Adrenal gland (tissue), 12 donors: ENCODE results near the gene CYB5D1. TPM values are rescaled to one million over a fixed set of nuclear protein-coding genes. Genes with fewer than 3 reads are reported as not detected.

Experiments used
- DNase-seq, 7 donors: peaks; one replicate each; pipeline ENCODE4 v3.0.0-alpha.2; 2019 to 2020
- H3K27ac ChIP-seq, 5 donors: fragments of 200-600 bp; sonication (generic) in 4 of 5; 1 replicate in 3 of 5; 2 replicates in 2 of 5; pipeline versions ENCODE4 v1.5.1 to v1.8.0; 2016 to 2020; ENCODE audit warnings: mild to moderate bottlenecking in 1 of 5
- H3K27me3 ChIP-seq: fragments of 200-600 bp; 2 replicates; pipeline ENCODE4 v1.8.0; 2021
- H3K36me3 ChIP-seq, 2 donors: fragments of 200-600 bp; replicated peaks in 1 of 2; 1 replicate in 1 of 2; 2 replicates in 1 of 2; pipeline versions ENCODE4 v1.5.1 to v1.8.0; 2018 to 2022
- H3K4me1 ChIP-seq, 2 donors: fragments of 200-600 bp; replicated peaks in 1 of 2; 1 replicate in 1 of 2; 2 replicates in 1 of 2; pipeline versions ENCODE4 v1.5.1 to v1.8.0; 2018 to 2021
- H3K4me3 ChIP-seq, 4 donors: fragments of 200-600 bp; sonication (generic) in 3 of 4; one replicate each; pipeline ENCODE4 v1.5.1; 2016 to 2018
- H3K9me3 ChIP-seq, 3 donors: fragments of 200-600 bp; sonication (generic) in 1 of 3; replicated peaks in 1 of 3; 1 replicate in 2 of 3; 2 replicates in 1 of 3; pipeline versions ENCODE4 v1.5.1 to v1.8.0; 2016 to 2021
- POLR2A ChIP-seq, 2 donors: fragments of 450-650 bp; IDR thresholded peaks; one replicate each; pipeline ENCODE4 v1.6.1; 2017; ENCODE audit warnings: antibody characterized with exemption in 2 of 2, mild to moderate bottlenecking in 2 of 2, moderate library complexity in 1 of 2
- WGBS, 4 donors: extraction: QIAGEN DNeasy Blood & Tissue Kit in 2 of 4; methylation state at CpG; one replicate each; pipeline versions ENCODE4 v1.1.5 to v1.1.7; 2013 to 2017; 5-methylcytosine and 5-hydroxymethylcytosine counted together
- intact Hi-C, 2 donors: fragments of 100-400 bp; cut with DNase I; formaldehyde crosslinking; loops; one replicate each; pipeline versions ENCODE4 v1.14.1 to v1.15.0; 2022 to 2023
- polyA plus RNA-seq, 3 donors: library from polyadenylated mRNA; stranded (reverse); fragments of 200-250 nt in 2 of 3; fragments of 350-450 nt in 1 of 3; fragmentation: Illumina TruSeq in 1 of 3; extraction: RNeasy Lipid Tissue Mini Kit (QIAGEN cat#74804) in 1 of 3; gene quantifications; one replicate each; pipeline ENCODE4 v1.2.3, GENCODE V29; 2013 to 2014
- total RNA-seq, 9 donors: library from RNA; depleted of rRNA in 4 of 9; stranded (reverse); fragments of >200 nt in 4 of 9; fragments of 120-200 nt in 1 of 9; fragmentation: NEBNext Ultra II Directional in 1 of 9; extraction: Animal tissue kit (Norgen Biotek cat#: 25700) in 1 of 9; gene quantifications; one replicate each; pipeline versions ENCODE4 v1.1.0 to v1.2.4, GENCODE V29; 2013 to 2023
- TF ChIP-seq, protein P1 (sequence below), 6 experiments: fragments of 450-650 bp in 4 of 6; fragments of 200-600 bp in 2 of 6; sonication (generic) in 1 of 6; IDR thresholded peaks; 1 replicate in 5 of 6; 2 replicates in 1 of 6; pipeline versions ENCODE4 v1.5.1 to v1.8.0; 2016 to 2021; ENCODE audit warnings: antibody characterized with exemption in 6 of 6, mild to moderate bottlenecking in 2 of 6, moderate library complexity in 1 of 6
- donor health status: healthy with polysubstance abuse.
- donor health status: Bipolar disorder and iron deficiency.
- donor health status: DM: yes; HTN: yes; CAD: no.
- donor health status: DM: no; HTN: no; CAD: no.
- donor health status: DM: no; HTN: no; CAD: no.
- donor health status: DM: yes; HTN: yes; CAD: no.

CYB5D1 gene
- total and polyA plus RNA-seq, 12 donors, result 6.5 to 36.8 (median 16.8) TPM

DNA sequence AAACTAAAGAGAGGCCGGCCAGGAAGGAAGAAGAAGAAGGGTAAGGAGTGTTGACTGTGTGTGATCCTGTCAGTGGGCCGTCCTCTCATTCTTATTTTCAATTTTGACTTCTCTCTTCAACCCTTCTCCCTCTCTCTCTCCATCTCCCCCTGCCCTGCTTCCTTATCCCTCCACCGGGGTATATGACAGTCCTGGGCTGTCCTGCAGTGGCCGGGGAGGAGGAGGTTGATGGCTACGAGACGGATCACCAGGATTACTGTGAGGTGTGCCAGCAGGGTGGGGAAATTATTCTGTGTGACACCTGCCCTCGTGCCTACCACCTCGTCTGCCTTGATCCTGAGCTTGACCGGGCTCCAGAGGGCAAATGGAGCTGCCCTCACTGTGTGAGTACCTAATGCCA, 36.4 kb downstream of the CYB5D1 start:
- H3K4me3 ChIP-seq, result no peak overlapping the region
- H3K36me3 ChIP-seq, result peaks cover 0 to 78% of the 10 kb centered on the region in 2 donors
- H3K9me3 ChIP-seq, result no peaks in the 10 kb centered on the region
- TF ChIP-seq POLR2A (IDR thresholded peaks at IDR 0.05), result no peak
- TF ChIP-seq, protein P1, sequence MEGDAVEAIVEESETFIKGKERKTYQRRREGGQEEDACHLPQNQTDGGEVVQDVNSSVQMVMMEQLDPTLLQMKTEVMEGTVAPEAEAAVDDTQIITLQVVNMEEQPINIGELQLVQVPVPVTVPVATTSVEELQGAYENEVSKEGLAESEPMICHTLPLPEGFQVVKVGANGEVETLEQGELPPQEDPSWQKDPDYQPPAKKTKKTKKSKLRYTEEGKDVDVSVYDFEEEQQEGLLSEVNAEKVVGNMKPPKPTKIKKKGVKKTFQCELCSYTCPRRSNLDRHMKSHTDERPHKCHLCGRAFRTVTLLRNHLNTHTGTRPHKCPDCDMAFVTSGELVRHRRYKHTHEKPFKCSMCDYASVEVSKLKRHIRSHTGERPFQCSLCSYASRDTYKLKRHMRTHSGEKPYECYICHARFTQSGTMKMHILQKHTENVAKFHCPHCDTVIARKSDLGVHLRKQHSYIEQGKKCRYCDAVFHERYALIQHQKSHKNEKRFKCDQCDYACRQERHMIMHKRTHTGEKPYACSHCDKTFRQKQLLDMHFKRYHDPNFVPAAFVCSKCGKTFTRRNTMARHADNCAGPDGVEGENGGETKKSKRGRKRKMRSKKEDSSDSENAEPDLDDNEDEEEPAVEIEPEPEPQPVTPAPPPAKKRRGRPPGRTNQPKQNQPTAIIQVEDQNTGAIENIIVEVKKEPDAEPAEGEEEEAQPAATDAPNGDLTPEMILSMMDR (IDR thresholded peaks at IDR 0.05), result no peak
- no peak overlapping the region for H3K27ac ChIP-seq
- H3K4me1 ChIP-seq, result peaks cover 5 to 9% of the 10 kb centered on the region in 2 donors
- H3K27me3 ChIP-seq, result no peaks in the 10 kb centered on the region
- WGBS, 4 donors, result 89 to 92% (median 91%) methylated on average over 9 of the region's 9 CpGs
- intact Hi-C loops, result no loop called here
- peak in 3 of 7 donors; percentile 3 to 29 (median 17) for DNase-seq

DNA sequence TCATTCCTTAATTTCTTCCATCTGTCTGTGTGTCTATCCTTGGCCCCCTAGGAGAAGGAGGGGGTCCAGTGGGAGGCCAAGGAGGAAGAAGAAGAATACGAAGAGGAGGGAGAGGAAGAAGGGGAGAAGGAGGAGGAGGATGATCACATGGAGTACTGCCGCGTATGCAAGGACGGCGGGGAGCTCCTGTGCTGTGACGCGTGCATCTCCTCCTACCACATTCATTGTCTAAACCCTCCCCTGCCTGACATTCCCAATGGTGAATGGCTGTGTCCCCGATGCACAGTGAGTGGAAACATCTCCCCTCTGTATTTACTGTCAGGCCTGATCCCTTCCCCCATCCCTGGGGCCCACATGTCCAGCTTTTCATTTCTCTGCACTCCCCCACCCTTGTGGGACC, 37.1 kb downstream of the CYB5D1 start:
- no peaks in the 10 kb centered on the region for H3K27me3 ChIP-seq
- whole genome bisulfite sequencing, 4 donors, result 82 to 92% (median 85%) methylated on average over 8 of the region's 8 CpGs
- no peak overlapping the region for H3K27ac ChIP-seq
- intact Hi-C loops, result loop anchor here in 1 of 2 donors (5.0 kb wide), 1 partner anchor 33 kb away; no protein-coding TSS in a partner anchor
- no peak overlapping the region for H3K4me3 ChIP-seq
- no peak for TF ChIP-seq POLR2A (IDR thresholded peaks at IDR 0.05)
- peaks cover 0 to 85% of the 10 kb centered on the region in 2 donors for H3K36me3 ChIP-seq
- DNase-seq, result peak in 3 of 7 donors; percentile 1 to 16 (median 12)
- H3K4me1 ChIP-seq, result peaks cover 0 to 2% of the 10 kb centered on the region in 2 donors
- H3K9me3 ChIP-seq, result no peaks in the 10 kb centered on the region

DNA sequence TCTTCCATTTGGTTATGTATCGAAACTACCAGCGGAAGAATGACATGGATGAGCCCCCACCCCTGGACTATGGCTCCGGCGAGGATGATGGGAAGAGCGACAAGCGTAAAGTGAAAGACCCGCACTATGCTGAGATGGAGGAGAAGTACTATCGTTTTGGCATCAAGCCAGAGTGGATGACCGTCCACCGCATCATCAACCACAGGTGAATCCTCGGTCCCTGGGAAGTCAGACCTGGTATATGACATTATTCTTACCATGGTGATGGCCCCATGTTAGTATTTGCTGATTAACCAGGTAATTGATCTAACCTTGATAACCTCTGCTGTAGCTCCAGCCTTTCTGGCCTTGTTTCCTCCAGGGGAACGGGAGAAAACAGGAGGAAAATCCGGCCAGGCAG, 39.3 kb downstream of the CYB5D1 start:
- intact Hi-C loops, result loop anchor here in 1 of 2 donors (5.0 kb wide), 1 partner anchor 35 kb away; no protein-coding TSS in a partner anchor
- no peak overlapping the region for H3K27ac ChIP-seq
- TF ChIP-seq, protein P1 (IDR thresholded peaks at IDR 0.05), result no peak
- TF ChIP-seq POLR2A (IDR thresholded peaks at IDR 0.05), result no peak
- H3K36me3 ChIP-seq, result peaks cover 0 to 88% of the 10 kb centered on the region in 2 donors
- no peaks in the 10 kb centered on the region for H3K9me3 ChIP-seq
- DNase-seq, result peak in 4 of 7 donors; percentile 7 to 50 (median 20)
- 80 to 84% (median 82%) methylated on average over 13 of the region's 13 CpGs for WGBS, 4 donors
- H3K4me1 ChIP-seq, result no peaks in the 10 kb centered on the region
- no peaks in the 10 kb centered on the region for H3K27me3 ChIP-seq
- H3K4me3 ChIP-seq, result no peak overlapping the region

DNA sequence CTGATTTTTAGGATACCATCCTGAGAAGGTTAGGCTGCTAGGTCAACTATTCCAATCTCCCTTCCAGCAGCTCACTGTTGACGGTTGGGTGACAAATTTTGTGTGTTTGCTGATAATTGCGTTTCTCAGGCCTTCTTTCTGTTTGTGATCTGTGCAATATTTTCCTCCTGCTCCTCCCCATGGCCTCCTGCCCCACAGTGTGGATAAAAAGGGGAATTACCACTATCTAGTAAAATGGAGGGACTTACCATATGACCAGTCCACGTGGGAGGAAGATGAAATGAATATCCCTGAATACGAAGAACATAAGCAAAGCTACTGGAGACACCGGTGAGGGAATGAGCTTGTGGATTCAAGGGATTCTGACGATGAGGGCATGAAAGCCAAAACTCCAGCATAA, 40.0 kb downstream of the CYB5D1 start:
- Histone ChIP-seq H3K4me3 (no peak overlapping the region), H3K36me3 (peaks cover 0 to 94% of the 10 kb centered on the region in 2 donors), H3K27ac (peak overlapping the region in 1 of 5 donors; percentile 21), H3K27me3 (no peaks in the 10 kb centered on the region), H3K9me3 (no peaks in the 10 kb centered on the region), H3K4me1 (no peaks in the 10 kb centered on the region)
- WGBS, 4 donors, result 30 to 35% (median 33%) methylated on average over 6 of the region's 6 CpGs
- intact Hi-C loops, result loop anchor here in 1 of 2 donors (5.0 kb wide), 1 partner anchor 35 kb away; no protein-coding TSS in a partner anchor
- DNase-seq, result peak in 6 of 7 donors; percentile 16 to 69 (median 54)
- TF ChIP-seq POLR2A (IDR thresholded peaks at IDR 0.05), result no peak
- TF ChIP-seq, protein P1 (IDR thresholded peaks at IDR 0.05), result peak; percentile 37 to 94 (median 76)
